K562 (cell line): ENCODE data around the gene ARHGAP8.

Experiments
- FIP1L1 ChIP-seq: fragments of 200-400 bp; formaldehyde crosslinking; IDR thresholded peaks from 2 replicates; pipeline ENCODE4 v1.6.1; 2018; ENCODE audit warnings: mild to moderate bottlenecking, low read depth, low read length; ENCODE audit not compliant: poor library complexity, severe bottlenecking
- PRPF4 ChIP-seq: fragments of 200-400 bp; formaldehyde crosslinking; IDR thresholded peaks from one replicate; pipeline ENCODE4 v1.6.1; 2017; ENCODE audit warnings: low read length, low read depth, mild to moderate bottlenecking; ENCODE audit not compliant: insufficient read depth, poor library complexity, severe bottlenecking
- TF ChIP-seq, protein P1 (sequence below), 2 experiments: fragments of 250-450 bp in 1 of 2; fragments of 450-650 bp in 1 of 2; sonication (Bioruptor Pico) in 1 of 2; IDR thresholded peaks; 2 replicates each; pipeline versions ENCODE4 v1.6.1 to v1.8.0; 2016 to 2021; ENCODE audit warnings: mild to moderate bottlenecking in 2 of 2, moderate library complexity in 2 of 2, missing compliant biosample characterization in 1 of 2, missing genetic modification characterization in 1 of 2

- TF ChIP-seq PRPF4 (no peak), FIP1L1 (no peak)
- TF ChIP-seq, protein P1, sequence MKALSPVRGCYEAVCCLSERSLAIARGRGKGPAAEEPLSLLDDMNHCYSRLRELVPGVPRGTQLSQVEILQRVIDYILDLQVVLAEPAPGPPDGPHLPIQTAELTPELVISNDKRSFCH (CRISPR knock-in tag; IDR thresholded peaks at IDR 0.05), result no peak
- TF ChIP-seq, protein P1 (tag; IDR thresholded peaks at IDR 0.05), result no peak
Observed at GRCh38 chr22:44815099-44816070, 63.0 kb downstream of the ARHGAP8 start.
